H1 (cell line): ENCODE measurements around the gene PSKH1. TPM values are rescaled to one million over a fixed set of nuclear protein-coding genes. Genes with fewer than 3 reads are reported as not detected.

Experiments
- BCL11A ChIP-seq, 2 experiments: IDR thresholded peaks; one replicate each; pipeline ENCODE4 v1.6.1; 2011; ENCODE audit warnings: low read depth in 2 of 2, low read length in 2 of 2, mild to moderate bottlenecking in 2 of 2
- CBX8 ChIP-seq: fragments of 300-800, 300-1000 bp; sonication (generic); IDR thresholded peaks from 2 replicates; pipeline ENCODE4 v1.7.1; 2016; ENCODE audit warnings: low read depth, low read length, borderline replicate concordance
- CTCF ChIP-seq, 3 experiments: IDR thresholded peaks; 1 replicate in 2 of 3; 2 replicates in 1 of 3; pipeline versions ENCODE4 v1.5.1 to v1.6.1; 2011; ENCODE audit warnings: low read length in 3 of 3, mild to moderate bottlenecking in 3 of 3, inconsistent platforms in 2 of 3, low read depth in 1 of 3, moderate library complexity in 1 of 3; ENCODE audit not compliant: insufficient read depth in 1 of 3; ENCODE audit errors: control extremely low read depth in 1 of 3
- EGR1 ChIP-seq: IDR thresholded peaks from 2 replicates; pipeline ENCODE4 v1.6.1; 2011; ENCODE audit warnings: low read depth, low read length, borderline replicate concordance
- EP300 ChIP-seq, 2 experiments: IDR thresholded peaks; 1 replicate in 1 of 2; 2 replicates in 1 of 2; pipeline ENCODE4 v1.6.1; 2011 to 2012; ENCODE audit warnings: low read depth in 2 of 2, low read length in 2 of 2, mild to moderate bottlenecking in 2 of 2, borderline replicate concordance in 1 of 2, inconsistent platforms in 1 of 2, moderate library complexity in 1 of 2
- FOSL1 ChIP-seq: IDR thresholded peaks from 2 replicates; pipeline ENCODE4 v1.6.1; 2011; ENCODE audit warnings: mild to moderate bottlenecking, low read depth, low read length, moderate library complexity; ENCODE audit not compliant: insufficient read depth
- GTF2F1 ChIP-seq: IDR thresholded peaks from 2 replicates; pipeline ENCODE4 v1.6.1; 2012; ENCODE audit warnings: low read depth, low read length, improper control_type of control experiment, borderline replicate concordance
- HDAC2 ChIP-seq, 2 experiments: fragments of 300-600 bp in 1 of 2; sonication (generic) in 1 of 2; IDR thresholded peaks; 2 replicates each; pipeline ENCODE4 v1.6.1; 2011 to 2012; ENCODE audit warnings: low read depth in 2 of 2, low read length in 2 of 2, mild to moderate bottlenecking in 2 of 2, moderate library complexity in 2 of 2, borderline replicate concordance in 1 of 2, inconsistent platforms in 1 of 2
- JUND ChIP-seq: IDR thresholded peaks from 2 replicates; pipeline ENCODE4 v1.6.1; 2011; ENCODE audit warnings: mild to moderate bottlenecking, improper control_type of control experiment, low read length
- POLR2A ChIP-seq, 2 experiments: IDR thresholded peaks; 1 replicate in 1 of 2; 2 replicates in 1 of 2; pipeline ENCODE4 v1.6.1; 2011; ENCODE audit warnings: low read depth in 2 of 2, low read length in 2 of 2, mild to moderate bottlenecking in 2 of 2; ENCODE audit errors: control extremely low read depth in 1 of 2
- POLR2AphosphoS5 ChIP-seq: IDR thresholded peaks from 2 replicates; pipeline ENCODE4 v1.6.1; 2011; ENCODE audit warnings: low read depth, low read length
- POU5F1 ChIP-seq: IDR thresholded peaks from 2 replicates; pipeline ENCODE4 v1.6.1; 2011; ENCODE audit warnings: low read depth, mild to moderate bottlenecking, low read length, moderate library complexity
- SIN3A ChIP-seq, 2 experiments: IDR thresholded peaks in 1 of 2; conservative IDR thresholded peaks in 1 of 2; 2 replicates each; pipeline ENCODE4 v1.6.1; 2011 to 2012; ENCODE audit warnings: low read length in 2 of 2, improper control_type of control experiment in 1 of 2, low read depth in 1 of 2, mild to moderate bottlenecking in 1 of 2
- TBP ChIP-seq: IDR thresholded peaks from 2 replicates; pipeline ENCODE4 v1.6.1; 2011; ENCODE audit warnings: low read depth, low read length, improper control_type of control experiment
- USF2 ChIP-seq: IDR thresholded peaks from 2 replicates; pipeline ENCODE4 v1.6.1; 2011; ENCODE audit warnings: low read length, improper control_type of control experiment
- YY1 ChIP-seq: IDR thresholded peaks from 2 replicates; pipeline ENCODE4 v1.6.1; 2011; ENCODE audit warnings: low read depth, mild to moderate bottlenecking, low read length
- ZNF274 ChIP-seq: IDR thresholded peaks from 2 replicates; pipeline ENCODE4 v1.7.0; 2012; ENCODE audit warnings: low read length, borderline replicate concordance; ENCODE audit errors: extremely low read depth
- polyA plus RNA-seq, 7 experiments: library from polyadenylated mRNA; depleted of rRNA in 3 of 7; stranded (reverse) in 5 of 7; unstranded in 2 of 7; fragments of >200 nt in 5 of 7; fragments of 200-250 nt in 2 of 7; gene quantifications; 1 replicate in 5 of 7; 2 replicates in 1 of 7; 4 replicates in 1 of 7; pipeline versions ENCODE4 v1.2.1 to v1.2.3, GENCODE V29; 2011 to 2013; ENCODE audit warnings: missing spikeins in 2 of 7, mixed read lengths in 2 of 7
- total RNA-seq: library from RNA; stranded (reverse); fragmentation: NEBNext Ultra II Directional; extraction: Animal tissue kit (Norgen Biotek cat#: 25700); gene quantifications from 2 replicates; pipeline ENCODE4 v1.2.1, GENCODE V29; 2021
- TF ChIP-seq, protein P1 (sequence below): IDR thresholded peaks from 2 replicates; pipeline ENCODE4 v1.6.1; 2011; ENCODE audit warnings: low read depth, mild to moderate bottlenecking, low read length; ENCODE audit not compliant: insufficient read depth

Gene PSKH1
- total and polyA plus RNA-seq, 2 of the 8 experiments (the other 6 are each of a cell fraction or from before 2014, with no cell fraction given), result 24.8 to 51.0 TPM

- TF ChIP-seq USF2, result no peak
- TF ChIP-seq POU5F1, result no peak
- TF ChIP-seq YY1, result peak; percentile 89
- TF ChIP-seq CTCF (IDR thresholded peaks at IDR 0.05; ENCODE audit: control extremely low read depth in 1 of 3, insufficient read depth in 1 of 3, low read depth in 1 of 3, low read length in 3 of 3), result no peak
- TF ChIP-seq SIN3A (conservative IDR thresholded peaks at IDR 0.05 in 1 of 2, IDR thresholded peaks at IDR 0.05 in 1 of 2; ENCODE audit: low read depth in 1 of 2, low read length in 2 of 2), result peak; percentile 7 to 81; a peak in 2 of 4 replicates
- no peak; a peak in 1 of 4 replicates for TF ChIP-seq HDAC2 (IDR thresholded peaks at IDR 0.05; ENCODE audit: borderline replicate concordance in 1 of 2, low read depth in 2 of 2, low read length in 2 of 2)
- no peak; the same call in 1 of the 2 replicates for TF ChIP-seq JUND
- TF ChIP-seq FOSL1, result no peak
- TF ChIP-seq GTF2F1, result no peak
- peak; percentile 94 to 98 for TF ChIP-seq POLR2A (IDR thresholded peaks at IDR 0.05; ENCODE audit: control extremely low read depth in 1 of 2, low read depth in 2 of 2, low read length in 2 of 2)
- TF ChIP-seq ZNF274, result no peak
- peak; percentile 84; the same call in 1 of the 2 replicates for TF ChIP-seq TBP
- no peak for TF ChIP-seq BCL11A (IDR thresholded peaks at IDR 0.05; ENCODE audit: low read depth in 2 of 2, low read length in 2 of 2)
- TF ChIP-seq EP300 (IDR thresholded peaks at IDR 0.05; ENCODE audit: borderline replicate concordance in 1 of 2, low read depth in 2 of 2, low read length in 2 of 2), result no peak; a peak in 1 of 3 replicates
- TF ChIP-seq CBX8, result no peak
- TF ChIP-seq EGR1, result no peak
- TF ChIP-seq POLR2AphosphoS5, result peak; percentile 92; the same call in 1 of the 2 replicates
- TF ChIP-seq, protein P1, sequence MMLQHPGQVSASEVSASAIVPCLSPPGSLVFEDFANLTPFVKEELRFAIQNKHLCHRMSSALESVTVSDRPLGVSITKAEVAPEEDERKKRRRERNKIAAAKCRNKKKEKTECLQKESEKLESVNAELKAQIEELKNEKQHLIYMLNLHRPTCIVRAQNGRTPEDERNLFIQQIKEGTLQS, result peak; percentile 48; the same call in 1 of the 2 replicates
These were observed 46.6 kb upstream of the PSKH1 start, which contains the start of gene NUTF2 (continued) for GRCh38 chr16:67846320-67847063.
